K562 (cell line): ENCODE measurements around the gene SRBD1. TPM values are rescaled to one million over a fixed set of nuclear protein-coding genes. Genes with fewer than 3 reads are reported as not detected.

ENCODE experiments used
- C11orf30 ChIP-seq: fragments of 450-650 bp; IDR thresholded peaks from 2 replicates; pipeline ENCODE4 v1.6.1; 2016; ENCODE audit warnings: low read depth, mild to moderate bottlenecking
- DPF2 ChIP-seq: fragments of 450-650 bp; IDR thresholded peaks from 2 replicates; pipeline ENCODE4 v1.6.1; 2016
- EP400 ChIP-seq: fragments of 450-650 bp; IDR thresholded peaks from 2 replicates; pipeline ENCODE4 v1.6.1; 2017; ENCODE audit warnings: antibody characterized with exemption, mild to moderate bottlenecking, moderate library complexity
- FOS ChIP-seq: IDR thresholded peaks from 3 replicates; pipeline ENCODE4 v1.6.1; 2011; ENCODE audit not compliant: insufficient read length; ENCODE audit errors: extremely low read depth
- FOSL1 ChIP-seq: fragments of 200-800 bp; sonication (Bioruptor generic); conservative IDR thresholded peaks from 2 replicates; pipeline ENCODE4 v1.6.1; 2016; ENCODE audit warnings: missing genetic modification characterization, missing compliant biosample characterization
- FOXK2 ChIP-seq, 2 experiments: fragments of 450-650 bp; IDR thresholded peaks in 1 of 2; conservative IDR thresholded peaks in 1 of 2; 2 replicates each; pipeline ENCODE4 v1.6.1; 2016; ENCODE audit warnings: low read depth in 2 of 2, mild to moderate bottlenecking in 1 of 2
- HMBOX1 ChIP-seq: sonication (generic); IDR thresholded peaks from 2 replicates; pipeline ENCODE4 v1.6.1; 2016
- JUND ChIP-seq, 2 experiments: IDR thresholded peaks; 2 replicates in 1 of 2; 3 replicates in 1 of 2; pipeline ENCODE4 v1.6.1; 2011; ENCODE audit warnings: borderline replicate concordance in 2 of 2, low read depth in 2 of 2, low read length in 2 of 2, improper control_type of control experiment in 1 of 2, missing biosample characterization in 1 of 2, missing genetic modification characterization in 1 of 2, missing genetic modification reagents in 1 of 2
- NFE2 ChIP-seq: IDR thresholded peaks from 2 replicates; pipeline ENCODE4 v1.6.1; 2014; ENCODE audit warnings: antibody characterized with exemption, low read depth
- NFE2L1 ChIP-seq: fragments of 450-650 bp; IDR thresholded peaks from 2 replicates; pipeline ENCODE4 v1.6.1; 2016; ENCODE audit warnings: missing genetic modification characterization, low read depth, mild to moderate bottlenecking, missing compliant biosample characterization, moderate library complexity, borderline replicate concordance
- NRF1 ChIP-seq, 2 experiments: fragments of 450-650 bp; IDR thresholded peaks in 1 of 2; conservative IDR thresholded peaks in 1 of 2; 2 replicates each; pipeline ENCODE4 v1.6.1; 2014; ENCODE audit warnings: mild to moderate bottlenecking in 2 of 2
- PHF21A ChIP-seq: fragments of 450-650 bp; IDR thresholded peaks from 2 replicates; pipeline ENCODE4 v1.6.1; 2017; ENCODE audit warnings: low read depth, borderline replicate concordance
- PPARD ChIP-seq: fragments of 250-450 bp; sonication (Bioruptor Pico); IDR thresholded peaks from 2 replicates; pipeline ENCODE4 v1.8.0; 2022; ENCODE audit warnings: inconsistent platforms, mild to moderate bottlenecking, moderate library complexity
- RCOR1 ChIP-seq, 2 experiments: IDR thresholded peaks; 2 replicates each; pipeline ENCODE4 v1.6.1; 2012; ENCODE audit warnings: low read depth in 2 of 2, low read length in 2 of 2, borderline replicate concordance in 1 of 2, improper control_type of control experiment in 1 of 2
- SMARCE1 ChIP-seq: fragments of 450-650 bp; IDR thresholded peaks from 2 replicates; pipeline ENCODE4 v1.7.1; 2016; ENCODE audit warnings: mild to moderate bottlenecking
- SNIP1 ChIP-seq: fragments of 450-650 bp; IDR thresholded peaks from 2 replicates; pipeline ENCODE4 v1.7.1; 2017; ENCODE audit warnings: low read depth, mild to moderate bottlenecking
- ZBTB2 ChIP-seq: fragments of 450-650 bp; IDR thresholded peaks from 2 replicates; pipeline ENCODE4 v1.6.1; 2016; ENCODE audit warnings: antibody characterized with exemption
- ZBTB9 ChIP-seq: fragments of 450-650 bp; formaldehyde crosslinking; IDR thresholded peaks from 2 replicates; pipeline ENCODE4 v1.4.0; 2020; ENCODE audit warnings: mild to moderate bottlenecking, moderate library complexity
- ZNF121 ChIP-seq: sonication (generic); formaldehyde crosslinking; conservative IDR thresholded peaks from 2 replicates; pipeline ENCODE4 v1.8.0; 2022; ENCODE audit warnings: missing genetic modification reagents
- ZNF316 ChIP-seq: fragments of 450-650 bp; IDR thresholded peaks from 2 replicates; pipeline ENCODE4 v1.6.1; 2016
- ZNF431 ChIP-seq: sonication (generic); formaldehyde crosslinking; IDR thresholded peaks from 2 replicates; pipeline ENCODE4 v1.8.0; 2022; ENCODE audit warnings: mild to moderate bottlenecking, missing genetic modification reagents
- ZNF644 ChIP-seq: fragments of 200-800 bp; sonication (Bioruptor generic); IDR thresholded peaks from 2 replicates; pipeline ENCODE4 v1.6.1; 2016; ENCODE audit warnings: low read depth, missing genetic modification characterization, missing compliant biosample characterization
- ZNF695 ChIP-seq: fragments of 450-650 bp; formaldehyde crosslinking; IDR thresholded peaks from 2 replicates; pipeline ENCODE4 v1.4.0; 2020; ENCODE audit warnings: mild to moderate bottlenecking, moderate library complexity
- polyA plus RNA-seq, 8 experiments: library from polyadenylated mRNA; depleted of rRNA in 4 of 8; stranded (reverse) in 5 of 8; unstranded in 3 of 8; fragments of >200 nt; fragmentation: Nextera tagmentation in 2 of 8; fragmentation: Illumina TruSeq in 1 of 8; extraction: Ambion mirVana in 2 of 8; extraction: Trizol in 1 of 8; gene quantifications; 2 replicates each; pipeline versions ENCODE4 v1.2.1 to v1.2.3, GENCODE V29; 2011 to 2014; ENCODE audit warnings: inconsistent platforms in 1 of 8, missing spikeins in 1 of 8
- total RNA-seq, 7 experiments: library from RNA; depleted of rRNA in 6 of 7; stranded (reverse); fragments of >200 nt in 6 of 7; fragmentation: Illumina TruSeq in 2 of 7; extraction: Trizol in 2 of 7; gene quantifications; 2 replicates each; pipeline versions ENCODE4 v1.2.1 to v1.2.3, GENCODE V29; 2011 to 2021; ENCODE audit warnings: low replicate concordance in 1 of 7

SRBD1 gene
- total and polyA plus RNA-seq, 9 of the 15 experiments (the other 6 are each of a cell fraction or from before 2014, with no cell fraction given), result 6.9 to 23.2 (median 14.7) TPM

GRCh38 chr2:45616658-45617411, 5.8 kb upstream of the SRBD1 start (continued):
- peak; percentile 96 for TF ChIP-seq NFE2L1
- no peak for TF ChIP-seq ZBTB9
- TF ChIP-seq PPARD (CRISPR knock-in tag), result no peak
- TF ChIP-seq SNIP1, result no peak
- no peak for TF ChIP-seq ZNF121 (CRISPR knock-in tag)
- TF ChIP-seq FOXK2 (conservative IDR thresholded peaks at IDR 0.05 in 1 of 2, IDR thresholded peaks at IDR 0.05 in 1 of 2; ENCODE audit: low read depth in 2 of 2), result peak; percentile 35 to 38; a peak in 2 of 4 replicates
- no peak for TF ChIP-seq JUND (IDR thresholded peaks at IDR 0.05; ENCODE audit: borderline replicate concordance, low read depth, low read length)
- TF ChIP-seq JUND (tag; IDR thresholded peaks at IDR 0.05; ENCODE audit: borderline replicate concordance, low read depth, low read length), result 0 out of 3 replicates have a peak, but pooled peaks have one; percentile 18
- TF ChIP-seq EP400, result 0 out of 2 replicates have a peak, but pooled peaks have one; percentile 17
- TF ChIP-seq RCOR1 (IDR thresholded peaks at IDR 0.05; ENCODE audit: borderline replicate concordance in 1 of 2, low read depth in 2 of 2, low read length in 2 of 2), result no peak
- TF ChIP-seq ZBTB2, result no peak
- TF ChIP-seq C11orf30, result peak; percentile 96
- no peak for TF ChIP-seq ZNF644 (tag)
- TF ChIP-seq HMBOX1, result no peak
- no peak for TF ChIP-seq ZNF431 (CRISPR knock-in tag)
- TF ChIP-seq NFE2, result peak; percentile 95
- TF ChIP-seq ZNF316, result peak; percentile 99
- TF ChIP-seq FOS, result no peak
- peak; percentile 44; the same call in 1 of the 2 replicates for TF ChIP-seq SMARCE1
- TF ChIP-seq ZNF695, result no peak
- TF ChIP-seq DPF2, result peak; percentile 76; the same call in 1 of the 2 replicates
- no peak for TF ChIP-seq FOSL1 (tag)
- TF ChIP-seq PHF21A, result no peak
- peak; percentile 35 to 52; a peak in 2 of 4 replicates for TF ChIP-seq NRF1 (conservative IDR thresholded peaks at IDR 0.05 in 1 of 2, IDR thresholded peaks at IDR 0.05 in 1 of 2)
